HepG2 (cell line): ENCODE results near the gene SYNE1. TPM values are rescaled to one million over a fixed set of nuclear protein-coding genes. Genes with fewer than 3 reads are reported as not detected.

Experiments
- ATAC-seq: fragments of 200-7000 bp; cut with Tn5 transposase; 3 replicates; pipeline ENCODE4 v1.9.1; 2020; ENCODE audit warnings: mild to moderate bottlenecking, moderate library complexity
- BruUV-seq: library from RNA; stranded (reverse); fragments of 400-500 nt; replicated peaks from 2 replicates; lab custom pipeline; 2021; lab: Mats Ljungman, UMichigan
- CTCF ChIA-PET: fragments of 300-600 bp; formaldehyde crosslinking; extraction: SDS; loops from one replicate; lab custom pipeline; 2021; ENCODE audit warnings: low total read pairs, inconsistent platforms, low intra/inter-chr PET ratio; lab: Yijun Ruan, JAX
- POLR2A ChIA-PET: fragments of 350-600 bp; sonication (Branson Sonifier 250); formaldehyde crosslinking; loops from one replicate; lab custom pipeline; 2020; ENCODE audit warnings: antibody characterized with exemption, inconsistent platforms; lab: Yijun Ruan, JAX
- DNase-seq: peaks from one replicate; pipeline ENCODE4 v3.0.0-alpha.2; 2015; ENCODE audit warnings: low spot score
- FAIRE-seq: peaks from 3 replicates; lab custom pipeline; 2011; peaks lifted over from hg19 to GRCh38; lab: Jason Lieb, UNC
- H2AFZ ChIP-seq: one replicate; pipeline ENCODE4 v1.6.1; 2011; ENCODE audit warnings: low read length, inconsistent platforms
- H3K27ac ChIP-seq: fragments of 300-600 bp; 3 replicates; pipeline ENCODE4 v1.8.0; 2011; ENCODE audit warnings: mixed run types, mild to moderate bottlenecking, mixed read lengths, low read length, inconsistent platforms; ENCODE audit not compliant: insufficient read depth; ENCODE audit errors: extremely low read length
- H3K27me3 ChIP-seq, 2 experiments: fragments of 200-600 bp in 1 of 2; 2 replicates in 1 of 2; 3 replicates in 1 of 2; pipeline versions ENCODE4 v1.6.0 to v1.8.0; 2011; ENCODE audit warnings: low read length in 2 of 2, mild to moderate bottlenecking in 2 of 2, moderate library complexity in 2 of 2, inconsistent platforms in 1 of 2; ENCODE audit not compliant: insufficient read depth in 2 of 2, control insufficient read depth in 1 of 2
- H3K36me3 ChIP-seq, 2 experiments: fragments of 200-600 bp in 1 of 2; replicated peaks in 1 of 2; 2 replicates in 1 of 2; 3 replicates in 1 of 2; pipeline versions ENCODE4 v1.5.1 to v1.8.0; 2011; ENCODE audit warnings: low read length in 2 of 2, inconsistent platforms in 1 of 2; ENCODE audit not compliant: insufficient read depth in 2 of 2, control insufficient read depth in 1 of 2
- H3K4me1 ChIP-seq: 2 replicates; pipeline ENCODE4 v1.5.1; 2012; ENCODE audit warnings: low read length, inconsistent platforms; ENCODE audit not compliant: insufficient read depth
- H3K4me2 ChIP-seq: 2 replicates; pipeline ENCODE4 v1.6.0; 2011; ENCODE audit warnings: low read depth, low read length, inconsistent platforms
- H3K4me3 ChIP-seq, 3 experiments: fragments of 200-600 bp in 1 of 3; sonication (generic), shearing (Covaris generic) in 1 of 3; replicated peaks in 1 of 3; 2 replicates each; pipeline ENCODE4 v1.5.1; 2011 to 2016; ENCODE audit warnings: low read length in 3 of 3, inconsistent platforms in 2 of 3, low read depth in 2 of 3, mild to moderate bottlenecking in 2 of 3, control low read depth in 1 of 3, mixed read lengths in 1 of 3; ENCODE audit not compliant: insufficient read depth in 1 of 3
- H3K79me2 ChIP-seq: one replicate; pipeline ENCODE4 v1.6.1; 2011; ENCODE audit warnings: low read length, inconsistent platforms; ENCODE audit not compliant: insufficient read depth
- H3K9ac ChIP-seq: 2 replicates; pipeline ENCODE4 v1.6.0; 2011; ENCODE audit warnings: mild to moderate bottlenecking, low read depth, low read length, inconsistent platforms; ENCODE audit not compliant: insufficient read depth
- H3K9me3 ChIP-seq: 2 replicates; pipeline ENCODE4 v1.5.1; 2012; ENCODE audit warnings: mild to moderate bottlenecking, low read length
- H4K20me1 ChIP-seq: 2 replicates; pipeline ENCODE4 v1.6.0; 2011; ENCODE audit warnings: inconsistent platforms, mild to moderate bottlenecking, low read length, moderate library complexity; ENCODE audit not compliant: insufficient read depth
- ATM ChIP-seq: fragments of 450-650 bp; IDR thresholded peaks from 2 replicates; pipeline ENCODE4 v1.7.1; 2017; ENCODE audit warnings: mild to moderate bottlenecking, borderline replicate concordance
- KLF12 ChIP-seq: sonication (generic); formaldehyde crosslinking; IDR thresholded peaks from 2 replicates; pipeline ENCODE4 v1.4.0; 2020; ENCODE audit warnings: missing genetic modification reagents, borderline replicate concordance
- NCOA1 ChIP-seq: sonication (generic); formaldehyde crosslinking; IDR thresholded peaks from 2 replicates; pipeline ENCODE4 v1.9.0; 2021; ENCODE audit warnings: missing genetic modification reagents
- RBAK ChIP-seq: sonication (generic); formaldehyde crosslinking; IDR thresholded peaks from 2 replicates; pipeline ENCODE4 v1.5.1; 2020; ENCODE audit warnings: mild to moderate bottlenecking, missing genetic modification reagents
- RORA ChIP-seq: sonication (generic); formaldehyde crosslinking; IDR thresholded peaks from 2 replicates; pipeline ENCODE4 v1.5.0; 2020; ENCODE audit warnings: mild to moderate bottlenecking, missing genetic modification reagents, moderate library complexity
- RXRA ChIP-seq: sonication (generic); formaldehyde crosslinking; IDR thresholded peaks from 2 replicates; pipeline ENCODE4 v1.5.1; 2020; ENCODE audit warnings: missing genetic modification reagents
- SCMH1 ChIP-seq: sonication (generic); formaldehyde crosslinking; IDR thresholded peaks from 2 replicates; pipeline ENCODE4 v1.9.0; 2021; ENCODE audit warnings: missing genetic modification reagents, mild to moderate bottlenecking, borderline replicate concordance
- WIZ ChIP-seq: sonication (generic); formaldehyde crosslinking; IDR thresholded peaks from 2 replicates; pipeline ENCODE4 v1.5.1; 2020; ENCODE audit warnings: mild to moderate bottlenecking, missing genetic modification reagents
- ZNF10 ChIP-seq: sonication (generic); formaldehyde crosslinking; IDR thresholded peaks from 2 replicates; pipeline ENCODE4 v1.4.0; 2020; ENCODE audit warnings: mild to moderate bottlenecking, low read depth, missing genetic modification reagents, borderline replicate concordance
- ZNF292 ChIP-seq: sonication (generic); formaldehyde crosslinking; IDR thresholded peaks from 2 replicates; pipeline ENCODE4 v1.8.1; 2022; ENCODE audit warnings: mild to moderate bottlenecking, low read depth, missing genetic modification reagents, borderline replicate concordance
- ZNF451 ChIP-seq: sonication (generic); formaldehyde crosslinking; IDR thresholded peaks from 2 replicates; pipeline ENCODE4 v1.5.0; 2020; ENCODE audit warnings: mild to moderate bottlenecking, missing genetic modification reagents
- ZNF572 ChIP-seq: sonication (generic); formaldehyde crosslinking; IDR thresholded peaks from 2 replicates; pipeline ENCODE4 v1.5.1; 2020; ENCODE audit warnings: mild to moderate bottlenecking, missing genetic modification reagents
- ZNF768 ChIP-seq: sonication (generic); formaldehyde crosslinking; IDR thresholded peaks from 2 replicates; pipeline ENCODE4 v1.4.0; 2020; ENCODE audit warnings: missing genetic modification reagents
- WGBS: methylation state at CpG from one replicate; pipeline ENCODE4 v1.1.6; 2017; ENCODE audit warnings: low lambda C conversion rate; 5-methylcytosine and 5-hydroxymethylcytosine counted together
- in situ Hi-C: cut with HindIII; loops from 2 replicates; pipeline ENCODE4 v1.10.0; 2017; ENCODE audit warnings: low pct_unique_long_range_greater_than_20kb; ENCODE audit not compliant: extremely low pct_ligation_motif_present
- intact Hi-C: fragments of 100-400 bp; cut with micrococcal nuclease; formaldehyde crosslinking; loops from one replicate; pipeline ENCODE4 v1.10.0; 2022; ENCODE audit not compliant: unreplicated experiment
- polyA plus RNA-seq, 8 experiments: library from polyadenylated mRNA; depleted of rRNA in 3 of 8; stranded (reverse) in 7 of 8; unstranded in 1 of 8; fragments of >200 nt; fragmentation: Illumina TruSeq in 4 of 8; extraction: Trizol in 4 of 8; gene quantifications; 2 replicates each; pipeline versions ENCODE4 v1.2.1 to v1.2.3, GENCODE V29; 2011 to 2016; ENCODE audit warnings: low read depth in 4 of 8, missing spikeins in 1 of 8, mixed read lengths in 1 of 8; ENCODE audit not compliant: insufficient read depth in 1 of 8
- total RNA-seq, 5 experiments: library from RNA; depleted of rRNA; stranded (reverse); fragments of >200 nt; fragmentation: Illumina TruSeq; extraction: Trizol; gene quantifications; 2 replicates each; pipeline ENCODE4 v1.2.3, GENCODE V29; 2016; ENCODE audit warnings: low read depth in 1 of 5
- TF ChIP-seq, protein P1 (sequence below): sonication (generic); formaldehyde crosslinking; IDR thresholded peaks from 2 replicates; pipeline ENCODE4 v1.4.0; 2020; ENCODE audit warnings: mild to moderate bottlenecking, missing genetic modification reagents

Gene SYNE1
- total and polyA plus RNA-seq, 2 of the 13 experiments (the other 11 are each of a cell fraction or from before 2014, with no cell fraction given) = 5.5 to 15.9 TPM

- DNase-seq (no peak), FAIRE-seq (no peak), ATAC-seq (no peak)
- Histone ChIP-seq H3K79me2 (no peaks in the 10 kb centered on the region), H3K4me3 (no peak overlapping the region), H3K9me3 (no peaks in the 10 kb centered on the region), H3K9ac (no peak overlapping the region), H3K27me3 (no peaks in the 10 kb centered on the region), H4K20me1 (no peaks in the 10 kb centered on the region), H3K27ac (no peak overlapping the region), H3K4me2 (no peak overlapping the region), H3K36me3 (no peaks in the 10 kb centered on the region), H2AFZ (no peak overlapping the region), H3K4me1 (peaks cover 5% of the 10 kb centered on the region; the same call in 1 of the 2 replicates)
- no TSS peak for BruUV-seq
- TF ChIP-seq, protein P1, sequence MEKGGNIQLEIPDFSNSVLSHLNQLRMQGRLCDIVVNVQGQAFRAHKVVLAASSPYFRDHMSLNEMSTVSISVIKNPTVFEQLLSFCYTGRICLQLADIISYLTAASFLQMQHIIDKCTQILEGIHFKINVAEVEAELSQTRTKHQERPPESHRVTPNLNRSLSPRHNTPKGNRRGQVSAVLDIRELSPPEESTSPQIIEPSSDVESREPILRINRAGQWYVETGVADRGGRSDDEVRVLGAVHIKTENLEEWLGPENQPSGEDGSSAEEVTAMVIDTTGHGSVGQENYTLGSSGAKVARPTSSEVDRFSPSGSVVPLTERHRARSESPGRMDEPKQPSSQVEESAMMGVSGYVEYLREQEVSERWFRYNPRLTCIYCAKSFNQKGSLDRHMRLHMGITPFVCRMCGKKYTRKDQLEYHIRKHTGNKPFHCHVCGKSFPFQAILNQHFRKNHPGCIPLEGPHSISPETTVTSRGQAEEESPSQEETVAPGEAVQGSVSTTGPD (CRISPR knock-in tag) = no peak
- TF ChIP-seq WIZ (CRISPR knock-in tag) = no peak
- TF ChIP-seq RORA = no peak
- TF ChIP-seq ZNF292 (CRISPR knock-in tag) = no peak
- no peak for TF ChIP-seq ZNF10 (CRISPR knock-in tag)
- TF ChIP-seq KLF12 (CRISPR knock-in tag) = no peak
- intact Hi-C loops (no loop called here), in situ Hi-C loops (no loop called here)
- CTCF ChIA-PET = no interaction called here
- POLR2A ChIA-PET = no interaction called here
- whole genome bisulfite sequencing = 92% methylated on average over 6 of the region's 6 CpGs
Observed at GRCh38 chr6:152184917-152185574, 452.1 kb downstream of the SYNE1 start.

GRCh38 chr6:152184573-152184916, 452.6 kb downstream of the SYNE1 start:
- no peak for TF ChIP-seq ZNF451
- no peak for TF ChIP-seq RXRA (CRISPR knock-in tag)
- TF ChIP-seq RBAK (CRISPR knock-in tag) = no peak
- TF ChIP-seq ATM = no peak
- TF ChIP-seq NCOA1 (CRISPR knock-in tag) = no peak
- no peak for TF ChIP-seq ZNF572 (CRISPR knock-in tag)
- TF ChIP-seq ZNF768 (CRISPR knock-in tag) = no peak
- no peak for TF ChIP-seq SCMH1 (CRISPR knock-in tag)
- WGBS = 87% methylated on average over 2 of the region's 2 CpGs
- H3K27me3 ChIP-seq = no peaks in the 10 kb centered on the region
- H3K9me3 ChIP-seq = no peaks in the 10 kb centered on the region
- no peak overlapping the region for H3K9ac ChIP-seq
- no peaks in the 10 kb centered on the region for H4K20me1 ChIP-seq
- H2AFZ ChIP-seq = no peak overlapping the region
- in situ Hi-C loops = no loop called here
- ChIA-PET CTCF (no interaction called here), POLR2A (no interaction called here)
- H3K4me3 ChIP-seq = no peak overlapping the region
- H3K27ac ChIP-seq = no peak overlapping the region
- H3K79me2 ChIP-seq = no peaks in the 10 kb centered on the region
- peaks cover 5% of the 10 kb centered on the region; the same call in 1 of the 2 replicates for H3K4me1 ChIP-seq
- FAIRE-seq = no peak
- intact Hi-C loops = no loop called here
- ATAC-seq = no peak
- no peak overlapping the region for H3K4me2 ChIP-seq
- BruUV-seq = no TSS peak
- no peak for DNase-seq
- H3K36me3 ChIP-seq = no peaks in the 10 kb centered on the region
